ENCODE measurements around the gene RPS21.

The RPS21 gene

DNA sequence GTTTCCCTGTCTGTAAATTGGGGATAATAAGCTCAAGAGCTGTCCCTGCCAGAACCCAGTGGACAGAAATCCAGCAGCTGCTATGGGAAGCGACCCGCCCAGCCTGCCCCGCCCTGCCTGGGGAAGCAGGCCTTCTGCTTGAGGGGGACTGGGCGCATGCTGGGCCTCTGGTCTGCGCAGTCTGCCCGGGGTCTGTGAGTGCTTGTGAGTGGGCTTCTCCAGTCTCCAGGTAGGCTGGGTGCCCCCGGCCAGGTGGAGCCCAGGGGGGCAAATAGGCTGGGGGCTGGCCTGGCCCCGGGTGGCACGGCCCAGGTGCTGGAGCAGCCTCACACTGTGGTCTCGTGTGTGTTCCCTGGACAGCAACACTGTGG lies 41.1 kb downstream of the RPS21 start:
- Histone ChIP-seq H3K36me3 (ENCODE audit: insufficient read depth, insufficient read length, low read length) (no peaks in the 10 kb centered on the region), H3K4me1 (ENCODE audit: insufficient read depth, insufficient read length) (peaks cover 36% of the 10 kb centered on the region), H3K4me3 (ENCODE audit: insufficient read length, low read depth) (no peak overlapping the region), H3K27me3 (ENCODE audit: insufficient read depth, insufficient read length) (peaks cover 2% of the 10 kb centered on the region), H3K9me3 (ENCODE audit: insufficient read depth, low read length) (no peaks in the 10 kb centered on the region), H3K9ac (ENCODE audit: insufficient read length, low read depth) (no peak overlapping the region)
- TF ChIP-seq SUZ12 (IDR thresholded peaks at IDR 0.05; ENCODE audit: extremely low read depth, insufficient read depth, insufficient read length) (no peak), ZNF274 (IDR thresholded peaks at IDR 0.05; ENCODE audit: low read depth, low read length) (no peak), YY1 (IDR thresholded peaks at IDR 0.05; ENCODE audit: insufficient read depth, insufficient read length) (no peak)
- DNase-seq (ENCODE audit: low read depth, low spot score) = no peak

DNA sequence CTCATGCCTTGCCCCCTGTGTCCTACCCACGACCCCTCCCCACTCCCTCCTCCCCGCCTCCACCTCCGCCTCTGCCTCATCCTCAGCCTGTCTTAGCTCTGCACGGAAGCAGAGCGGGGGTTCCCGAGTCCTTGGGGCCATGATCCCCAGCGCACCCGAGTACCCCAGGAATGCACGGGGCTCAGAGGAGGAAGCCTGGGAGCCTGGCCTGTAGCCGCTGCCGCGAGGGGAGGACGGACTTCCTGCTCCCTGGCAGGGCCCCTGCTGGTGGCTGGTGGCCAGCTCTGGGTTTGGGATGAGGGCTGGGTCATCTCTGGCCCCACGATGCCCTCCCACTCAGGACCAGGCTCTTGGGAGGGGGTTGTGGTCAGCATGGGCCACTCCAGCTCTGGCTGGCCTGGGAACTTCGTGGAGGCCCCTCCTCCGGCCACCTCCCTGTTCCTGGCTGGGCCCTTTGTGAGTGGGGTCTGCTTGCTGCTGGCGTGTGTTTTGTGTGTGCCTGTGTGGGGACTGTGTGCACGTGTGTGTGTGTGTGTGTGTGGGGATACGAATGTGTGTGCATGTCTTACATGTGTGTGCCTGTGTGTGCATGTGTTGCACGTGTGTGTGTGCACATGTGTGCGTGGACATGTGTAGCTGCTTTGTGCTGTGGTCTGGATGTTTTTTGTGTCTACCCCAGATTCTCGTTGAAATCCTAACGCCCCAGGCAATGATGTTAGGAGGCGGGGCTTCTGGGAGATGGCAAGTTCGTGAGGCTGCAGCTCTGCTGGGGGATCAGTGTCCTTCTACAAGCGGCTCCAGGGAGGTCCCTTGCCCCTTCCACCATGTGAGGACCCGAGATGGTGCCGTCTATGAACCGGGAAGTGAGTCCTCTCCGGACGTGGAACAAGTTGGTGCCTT lies 41.7 kb downstream of the RPS21 start:
- DNase-seq (ENCODE audit: low read depth, low spot score) = no peak
- TF ChIP-seq YY1 (IDR thresholded peaks at IDR 0.05; ENCODE audit: insufficient read depth, insufficient read length) (no peak), SUZ12 (IDR thresholded peaks at IDR 0.05; ENCODE audit: extremely low read depth, insufficient read depth, insufficient read length) (no peak), ZNF274 (IDR thresholded peaks at IDR 0.05; ENCODE audit: low read depth, low read length) (no peak)

DNA sequence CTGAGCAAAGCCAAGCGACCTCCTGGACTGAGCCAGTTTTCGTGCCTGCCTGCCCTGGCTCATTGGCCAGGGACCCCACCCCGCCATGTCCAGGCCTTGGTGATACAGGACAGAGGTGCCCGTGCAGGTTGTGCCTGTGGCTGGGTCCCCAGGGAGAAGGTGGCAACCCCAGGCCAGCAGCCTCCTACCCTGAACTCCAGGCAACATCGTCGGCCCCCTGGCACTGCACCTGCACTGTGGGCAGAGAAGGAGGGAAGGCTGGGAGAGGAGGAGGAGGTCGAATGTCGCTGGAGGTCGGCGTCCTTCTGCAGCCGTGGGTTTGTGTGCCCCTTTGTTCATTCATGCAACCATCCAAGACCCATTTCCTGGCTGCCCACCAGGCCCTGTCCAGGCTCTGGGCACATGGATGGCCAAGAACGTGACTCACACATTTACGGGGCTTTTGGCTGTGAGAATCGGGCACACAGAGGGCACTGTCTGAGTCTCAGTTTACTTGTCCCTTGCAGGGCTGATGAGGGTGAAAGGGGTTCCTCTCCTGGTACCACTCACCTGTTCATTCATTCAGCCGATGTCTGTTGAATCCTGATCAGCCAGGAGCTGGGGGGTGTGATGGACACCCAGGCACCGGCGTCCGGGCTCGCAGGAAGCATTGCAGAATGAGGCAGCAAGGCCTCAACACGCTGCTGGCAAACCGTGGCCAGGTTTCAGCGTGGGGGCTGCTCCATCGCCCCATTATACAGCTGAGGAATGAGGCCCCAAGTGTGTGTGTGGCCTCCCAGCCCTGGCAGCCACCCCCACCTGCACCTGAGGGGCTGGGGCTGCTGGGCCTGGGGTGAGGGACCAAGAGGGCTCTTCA lies 42.8 kb downstream of the RPS21 start:
- Histone ChIP-seq H3K4me3 (ENCODE audit: insufficient read length, low read depth) (no peak overlapping the region), H3K36me3 (ENCODE audit: insufficient read depth, insufficient read length, low read length) (no peaks in the 10 kb centered on the region), H3K9ac (ENCODE audit: insufficient read length, low read depth) (peak overlapping the region; percentile 18), H3K9me3 (ENCODE audit: insufficient read depth, low read length) (no peaks in the 10 kb centered on the region), H3K4me1 (ENCODE audit: insufficient read depth, insufficient read length) (peaks cover 30% of the 10 kb centered on the region), H3K27me3 (ENCODE audit: insufficient read depth, insufficient read length) (peaks cover 4% of the 10 kb centered on the region)
- TF ChIP-seq YY1 (IDR thresholded peaks at IDR 0.05; ENCODE audit: insufficient read depth, insufficient read length) = no peak
- no peak for TF ChIP-seq SUZ12 (IDR thresholded peaks at IDR 0.05; ENCODE audit: extremely low read depth, insufficient read depth, insufficient read length)
- no peak for TF ChIP-seq ZNF274 (IDR thresholded peaks at IDR 0.05; ENCODE audit: low read depth, low read length)
- no peak for DNase-seq (ENCODE audit: low read depth, low spot score)

More for the DNA sequence above, 41.7 kb downstream of the RPS21 start:
- peak overlapping the region; percentile 46 for H3K9ac ChIP-seq (ENCODE audit: insufficient read length, low read depth)
- no peak overlapping the region for H3K4me3 ChIP-seq (ENCODE audit: insufficient read length, low read depth)
- H3K9me3 ChIP-seq (ENCODE audit: insufficient read depth, low read length) = no peaks in the 10 kb centered on the region
- H3K4me1 ChIP-seq (ENCODE audit: insufficient read depth, insufficient read length) = peaks cover 34% of the 10 kb centered on the region
- no peaks in the 10 kb centered on the region for H3K36me3 ChIP-seq (ENCODE audit: insufficient read depth, insufficient read length, low read length)
- H3K27me3 ChIP-seq (ENCODE audit: insufficient read depth, insufficient read length) = peaks cover 2% of the 10 kb centered on the region

DNA sequence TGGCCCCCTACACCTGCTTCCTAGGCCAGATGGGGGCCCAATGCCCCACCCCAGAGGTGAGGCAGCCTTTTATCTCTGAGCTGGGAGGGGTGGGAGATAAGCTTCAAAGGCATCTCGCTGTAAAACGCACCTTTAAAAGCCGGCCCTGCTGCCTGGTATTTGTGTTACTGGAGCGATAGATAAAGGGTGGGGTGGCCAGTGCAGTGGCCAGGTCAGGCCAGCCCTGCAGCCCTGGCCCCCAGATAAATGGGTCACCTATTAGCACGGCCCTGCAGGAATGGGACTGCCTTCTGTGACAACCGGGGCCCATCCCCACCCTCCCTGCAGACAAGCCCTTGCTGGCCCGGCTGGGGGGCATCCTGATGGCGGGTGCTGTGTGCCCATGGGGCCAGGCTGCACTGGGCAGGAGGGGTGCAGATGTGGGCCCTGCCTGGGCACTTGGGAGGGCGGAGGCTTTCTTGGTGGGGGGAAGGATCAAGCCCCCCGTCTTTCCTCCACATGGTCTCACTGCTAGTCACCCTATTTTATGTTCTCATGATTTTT lies 43.5 kb downstream of the RPS21 start:
- Histone ChIP-seq H3K27me3 (ENCODE audit: insufficient read depth, insufficient read length) (peaks cover 9% of the 10 kb centered on the region), H3K36me3 (ENCODE audit: insufficient read depth, insufficient read length, low read length) (no peaks in the 10 kb centered on the region), H3K4me3 (ENCODE audit: insufficient read length, low read depth) (no peak overlapping the region), H3K4me1 (ENCODE audit: insufficient read depth, insufficient read length) (peaks cover 31% of the 10 kb centered on the region), H3K9ac (ENCODE audit: insufficient read length, low read depth) (peak overlapping the region; percentile 18), H3K9me3 (ENCODE audit: insufficient read depth, low read length) (no peaks in the 10 kb centered on the region)
- no peak for DNase-seq (ENCODE audit: low read depth, low spot score)
- TF ChIP-seq YY1 (IDR thresholded peaks at IDR 0.05; ENCODE audit: insufficient read depth, insufficient read length) = no peak

DNA sequence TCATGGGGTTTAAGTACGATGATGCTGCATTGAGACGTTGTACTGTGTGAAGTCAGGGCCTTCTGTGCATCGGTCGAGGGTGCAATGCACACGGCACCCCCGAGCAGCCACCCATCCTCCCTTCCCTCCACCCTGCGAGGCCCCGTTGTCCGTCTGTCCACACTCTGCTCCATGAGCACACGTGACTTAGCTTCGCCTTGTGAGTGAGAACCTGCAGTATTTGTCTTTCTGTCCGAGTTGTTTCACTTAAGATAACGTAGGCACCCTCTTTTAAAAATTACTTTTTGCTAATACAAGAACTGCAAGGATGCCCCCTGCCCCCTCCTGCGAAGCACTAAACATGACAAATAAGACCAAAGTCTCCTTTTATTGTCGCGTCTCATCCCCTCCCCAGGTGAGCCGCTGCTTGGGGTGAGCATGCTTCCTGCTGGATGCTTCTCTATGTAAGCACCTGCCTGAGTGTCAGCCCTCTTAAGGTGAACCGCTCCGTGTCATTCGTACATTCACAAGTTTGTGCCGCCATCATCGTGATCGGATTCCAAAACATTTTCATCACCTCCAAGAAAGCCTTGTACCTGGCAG lies 44.1 kb downstream of the RPS21 start:
- Histone ChIP-seq H3K9ac (ENCODE audit: insufficient read length, low read depth) (no peak overlapping the region), H3K27me3 (ENCODE audit: insufficient read depth, insufficient read length) (peaks cover 11% of the 10 kb centered on the region), H3K4me1 (ENCODE audit: insufficient read depth, insufficient read length) (peaks cover 31% of the 10 kb centered on the region), H3K4me3 (ENCODE audit: insufficient read length, low read depth) (no peak overlapping the region), H3K9me3 (ENCODE audit: insufficient read depth, low read length) (no peaks in the 10 kb centered on the region), H3K36me3 (ENCODE audit: insufficient read depth, insufficient read length, low read length) (no peaks in the 10 kb centered on the region)
- TF ChIP-seq SUZ12 (IDR thresholded peaks at IDR 0.05; ENCODE audit: extremely low read depth, insufficient read depth, insufficient read length) = no peak
- TF ChIP-seq YY1 (IDR thresholded peaks at IDR 0.05; ENCODE audit: insufficient read depth, insufficient read length) = no peak
- no peak for TF ChIP-seq ZNF274 (IDR thresholded peaks at IDR 0.05; ENCODE audit: low read depth, low read length)
- no peak for DNase-seq (ENCODE audit: low read depth, low spot score)

DNA sequence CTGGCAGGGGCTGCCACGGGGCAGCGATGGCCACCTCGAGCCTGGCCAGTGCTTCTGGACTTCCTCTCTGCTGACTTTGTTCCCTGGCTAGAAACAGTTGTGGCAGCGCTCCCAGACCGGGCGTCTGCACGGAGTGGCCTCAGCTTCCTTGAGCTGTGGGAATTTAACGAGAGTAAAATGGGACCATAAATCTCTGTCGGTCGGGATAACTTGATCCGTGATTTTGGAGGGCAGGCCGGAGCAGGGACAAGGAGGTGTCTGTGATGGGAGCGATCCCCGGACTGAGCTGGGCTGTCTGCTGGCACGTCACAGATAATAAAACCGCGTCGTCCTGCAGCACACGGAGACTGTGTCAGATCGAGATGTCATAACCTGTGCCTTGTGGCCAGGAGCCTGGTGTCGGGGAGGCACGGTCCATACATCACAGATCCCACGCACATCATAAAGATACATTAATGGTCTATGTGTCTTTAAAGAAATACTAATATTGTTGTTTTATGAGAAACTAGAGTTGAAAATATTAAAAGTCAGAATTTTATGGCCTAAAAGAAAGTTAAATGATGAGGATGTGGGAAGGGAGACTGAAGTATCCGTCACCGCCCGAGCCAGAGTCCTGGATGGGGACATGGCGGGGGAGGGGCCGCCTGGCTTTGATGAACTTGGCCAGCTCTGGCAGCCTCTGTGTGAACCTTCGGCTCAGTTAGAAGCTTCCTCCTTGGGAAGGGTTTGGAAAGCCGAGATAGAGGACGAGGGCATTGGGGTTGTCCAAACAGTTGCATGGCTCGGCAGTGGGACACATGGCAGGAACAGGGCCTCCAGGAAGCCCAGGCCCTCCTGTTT lies 47.0 kb downstream of the RPS21 start:
- Histone ChIP-seq H3K27me3 (ENCODE audit: insufficient read depth, insufficient read length) (peaks cover 11% of the 10 kb centered on the region), H3K9me3 (ENCODE audit: insufficient read depth, low read length) (no peaks in the 10 kb centered on the region), H3K36me3 (ENCODE audit: insufficient read depth, insufficient read length, low read length) (no peaks in the 10 kb centered on the region), H3K9ac (ENCODE audit: insufficient read length, low read depth) (no peak overlapping the region), H3K4me3 (ENCODE audit: insufficient read length, low read depth) (no peak overlapping the region), H3K4me1 (ENCODE audit: insufficient read depth, insufficient read length) (peaks cover 12% of the 10 kb centered on the region)
- no peak for TF ChIP-seq YY1 (IDR thresholded peaks at IDR 0.05; ENCODE audit: insufficient read depth, insufficient read length)
- TF ChIP-seq ZNF274 (IDR thresholded peaks at IDR 0.05; ENCODE audit: low read depth, low read length) = no peak
- no peak for TF ChIP-seq SUZ12 (IDR thresholded peaks at IDR 0.05; ENCODE audit: extremely low read depth, insufficient read depth, insufficient read length)
- DNase-seq (ENCODE audit: low read depth, low spot score) = no peak

All from NT2/D1 (cell line).